ENCODE results near the gene TRABD2B. TPM values are rescaled to one million over a fixed set of nuclear protein-coding genes. Genes with fewer than 3 reads are reported as not detected.

Gene TRABD2B
- total and polyA plus RNA-seq, 2 of the 13 experiments (the other 11 are each of a cell fraction or from before 2014, with no cell fraction given): 0.04 TPM; not detected in 1

GRCh38 chr1:47837866-47838561, 159.2 kb downstream of the TRABD2B start (continued):
- TF ChIP-seq ZNF263 (CRISPR knock-in tag; IDR thresholded peaks at IDR 0.05): peak; percentile 86
- TF ChIP-seq ARID2 (CRISPR knock-in tag; IDR thresholded peaks at IDR 0.05; ENCODE audit: borderline replicate concordance): no peak
- 0 out of 2 replicates have a peak, but pooled peaks have one; percentile 18 for TF ChIP-seq NFYC (CRISPR knock-in tag; IDR thresholded peaks at IDR 0.05)
- no peak for TF ChIP-seq ZSCAN25 (CRISPR knock-in tag; IDR thresholded peaks at IDR 0.05)
- TF ChIP-seq FOXJ3 (CRISPR knock-in tag; IDR thresholded peaks at IDR 0.05; ENCODE audit: borderline replicate concordance): peak; percentile 64; the same call in 1 of the 2 replicates
- 0 out of 2 replicates have a peak, but pooled peaks have one; percentile 35 for TF ChIP-seq ZBTB43 (CRISPR knock-in tag; conservative IDR thresholded peaks at IDR 0.05)
- TF ChIP-seq KAT8 (CRISPR knock-in tag; IDR thresholded peaks at IDR 0.05): no peak
- TF ChIP-seq ZKSCAN1 (IDR thresholded peaks at IDR 0.05; ENCODE audit: low read length): no peak
- TF ChIP-seq GATA4 (IDR thresholded peaks at IDR 0.05; ENCODE audit: borderline replicate concordance, low read depth): no peak
- TF ChIP-seq GTF2F1 (IDR thresholded peaks at IDR 0.05; ENCODE audit: low read length): no peak
- peak; percentile 83; the same call in 1 of the 2 replicates for TF ChIP-seq ZNF124 (CRISPR knock-in tag; IDR thresholded peaks at IDR 0.05)
- no peak for TF ChIP-seq NR3C1 (CRISPR knock-in tag; IDR thresholded peaks at IDR 0.05)
- TF ChIP-seq ETV5 (CRISPR knock-in tag; IDR thresholded peaks at IDR 0.05; ENCODE audit: borderline replicate concordance): peak; percentile 72; the same call in 1 of the 2 replicates
- no peak for TF ChIP-seq REL (CRISPR knock-in tag; conservative IDR thresholded peaks at IDR 0.05)
- TF ChIP-seq ZNF619 (CRISPR knock-in tag; IDR thresholded peaks at IDR 0.05): peak; percentile 29; the same call in 1 of the 2 replicates
- peak; percentile 59; the same call in 1 of the 2 replicates for TF ChIP-seq YEATS4 (CRISPR knock-in tag; IDR thresholded peaks at IDR 0.05; ENCODE audit: borderline replicate concordance)
- TF ChIP-seq ZC3H13 (CRISPR knock-in tag; IDR thresholded peaks at IDR 0.05): no peak
- peak; percentile 18; the same call in 1 of the 2 replicates for TF ChIP-seq KMT2B (CRISPR knock-in tag; IDR thresholded peaks at IDR 0.05)
- no peak for TF ChIP-seq BHLHE40 (IDR thresholded peaks at IDR 0.05; ENCODE audit: low read length)
- TF ChIP-seq ZFYVE20 (CRISPR knock-in tag; IDR thresholded peaks at IDR 0.05; ENCODE audit: borderline replicate concordance, low read depth): no peak
- TF ChIP-seq U2AF1 (optimal IDR thresholded peaks at IDR 0.05; ENCODE audit: low read depth, low read length): no peak
- TF ChIP-seq ZNF12 (CRISPR knock-in tag; IDR thresholded peaks at IDR 0.05): no peak
- TF ChIP-seq ZBTB33 (CRISPR knock-in tag; IDR thresholded peaks at IDR 0.05): peak; percentile 32; the same call in 1 of the 2 replicates
- TF ChIP-seq FOSL2 (CRISPR knock-in tag; IDR thresholded peaks at IDR 0.05): no peak
- TF ChIP-seq ZNF543 (CRISPR knock-in tag; IDR thresholded peaks at IDR 0.05): peak; percentile 91; the same call in 1 of the 2 replicates
- no peak for TF ChIP-seq SATB2 (CRISPR knock-in tag; IDR thresholded peaks at IDR 0.05)
- TF ChIP-seq MXD1 (CRISPR knock-in tag; IDR thresholded peaks at IDR 0.05): no peak; the same call in 1 of the 2 replicates
- peak; percentile 44; the same call in 1 of the 2 replicates for TF ChIP-seq TFDP1 (CRISPR knock-in tag; IDR thresholded peaks at IDR 0.05; ENCODE audit: borderline replicate concordance)
